Stimulated activated CD8-positive, alpha-beta memory T cell treated with anti-CD3 and anti-CD28 coated beads, Interleukin-2, amount 100 ng/mL, for 48 hours (primary cell): ENCODE data around the gene LGALS9C.
"Not testable (repeated sequence)": the region's sequence is repeated elsewhere in the genome, so short reads cannot be mapped to it uniquely, and the experiment has no call there.

Source experiments
- DNase-seq, 2 donors: peaks; one replicate each; pipeline ENCODE4 v3.0.0-alpha.2; 2020; ENCODE audit warnings: low read depth in 2 of 2

LGALS9C gene

GRCh38 chr17:18528899-18529500 lies 52.4 kb downstream of the LGALS9C start:
- DNase-seq: not testable (repeated sequence)

DNA sequence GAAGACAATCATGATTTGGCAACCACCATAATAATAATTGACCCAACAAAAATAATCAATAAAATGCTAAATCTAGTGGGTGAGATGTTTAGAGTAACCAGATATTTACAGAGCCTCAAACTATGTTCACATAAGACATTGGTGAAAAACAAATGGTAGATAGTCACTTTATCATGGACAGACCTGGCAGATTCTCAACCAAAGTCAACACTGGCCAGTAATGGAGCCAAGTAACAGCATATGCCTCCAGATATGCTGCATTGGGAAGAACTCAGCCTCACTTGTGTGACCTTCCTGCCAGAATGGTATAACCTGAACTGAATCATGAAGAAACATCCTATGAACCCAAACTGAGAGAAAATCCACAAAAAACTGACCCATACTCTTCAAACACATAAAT lies 53.8 kb downstream of the LGALS9C start:
- not testable (repeated sequence) for DNase-seq

GRCh38 chr17:18542234-18542633 lies 65.6 kb downstream of the LGALS9C start:
- not testable (repeated sequence) for DNase-seq

- DNase-seq: not testable (repeated sequence)
These were observed 66.3 kb downstream of the LGALS9C start for GRCh38 chr17:18542907-18543306.
